Right cardiac atrium (tissue), 5 donors: ENCODE data around the gene XPNPEP1. TPM values are rescaled to one million over a fixed set of nuclear protein-coding genes. Genes with fewer than 3 reads are reported as not detected.

Experiments used
- ATAC-seq, 2 donors: fragments of 200-7000 bp; cut with Tn5 transposase; one replicate each; pipeline versions ENCODE4 v1.8.0 to v1.9.1; 2020; ENCODE audit warnings: moderate library complexity in 2 of 2, mild to moderate bottlenecking in 1 of 2
- DNase-seq, 3 donors: peaks; one replicate each; pipeline ENCODE4 v3.0.0-alpha.2; 2020
- H3K27ac ChIP-seq: one replicate; pipeline ENCODE4 v1.5.1; 2013; ENCODE audit warnings: mild to moderate bottlenecking, low read length, control low read depth, moderate library complexity
- H3K27me3 ChIP-seq: one replicate; pipeline ENCODE4 v1.6.1; 2013; ENCODE audit not compliant: control insufficient read depth, insufficient read depth
- H3K4me1 ChIP-seq: one replicate; pipeline ENCODE4 v1.6.1; 2013; ENCODE audit warnings: low read length; ENCODE audit not compliant: control insufficient read depth, insufficient read depth
- H3K4me3 ChIP-seq: one replicate; pipeline ENCODE4 v1.5.1; 2013; ENCODE audit warnings: low read length, control low read depth
- H3K9me3 ChIP-seq: one replicate; pipeline ENCODE4 v1.6.1; 2013; ENCODE audit warnings: low read length; ENCODE audit not compliant: control insufficient read depth
- WGBS: extraction: QIAGEN DNeasy Blood & Tissue Kit; methylation state at CpG from one replicate; pipeline ENCODE4 v1.1.7; 2013; 5-methylcytosine and 5-hydroxymethylcytosine counted together
- intact Hi-C, 4 donors: fragments of 100-400 bp; cut with DNase I; formaldehyde crosslinking; loops; one replicate each; pipeline versions ENCODE4 v1.11.0 to v1.14.0; 2022 to 2023
- polyA plus RNA-seq: library from polyadenylated mRNA; stranded (reverse); fragments of 200-250 nt; gene quantifications from one replicate; pipeline ENCODE4 v1.2.3, GENCODE V29; 2013
- total RNA-seq, 4 donors: library from RNA; stranded (reverse); fragmentation: NEBNext Ultra II Directional; extraction: Animal tissue kit (Norgen Biotek cat#: 25700); gene quantifications; one replicate each; pipeline ENCODE4 v1.2.1, GENCODE V29; 2021
- donor health status: healthy with polysubstance abuse.
- donor health status: DM: no; HTN: yes; CAD: no.
- donor health status: DM: no; HTN: no; CAD: no.
- donor health status: DM: no; HTN: yes; CAD: no; lungs with severe emphysema.
- donor health status: DM: yes; HTN: yes; CAD: no.

Gene XPNPEP1
- total and polyA plus RNA-seq, 5 donors = 20.7 to 47.4 (median 38.4) TPM

DNA sequence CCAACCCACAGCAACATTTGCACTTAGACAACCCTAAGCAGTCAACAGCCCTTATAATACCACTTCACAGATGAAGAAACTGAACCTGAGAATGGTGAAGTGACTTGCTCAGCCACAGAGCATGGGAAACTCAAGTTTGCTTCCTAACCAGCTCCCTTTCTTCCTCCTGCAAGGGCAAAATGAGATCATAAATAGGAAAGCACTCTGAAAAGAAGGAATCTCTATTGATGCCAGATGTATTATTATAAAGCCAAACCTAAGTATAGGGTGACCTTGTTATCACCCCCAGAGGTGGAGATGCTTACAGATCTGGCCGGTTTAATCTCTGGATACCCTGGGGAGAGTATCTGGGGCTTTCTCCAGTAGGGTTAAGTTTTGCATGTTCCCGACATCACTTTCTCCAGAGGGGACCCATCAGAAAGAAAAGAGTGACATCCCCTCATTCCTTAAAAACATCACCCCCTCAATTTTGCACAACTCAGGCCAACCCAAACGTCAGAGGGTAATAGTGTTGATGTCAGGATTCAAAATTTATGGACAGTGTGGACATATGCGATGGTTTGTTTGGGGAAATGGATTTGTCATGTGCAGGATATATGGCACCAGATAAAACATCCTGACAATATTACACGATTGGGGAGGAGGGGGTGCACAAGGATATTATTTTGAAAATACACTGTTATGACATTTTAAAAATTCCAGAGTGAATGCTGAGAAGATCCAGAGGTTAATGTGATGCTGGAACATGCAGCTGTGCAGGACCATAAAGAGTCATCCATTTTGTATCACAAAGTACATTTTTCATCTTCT is 24.0 kb upstream of the XPNPEP1 start:
- ATAC-seq = no peak
- Histone ChIP-seq H3K27ac (no peak overlapping the region), H3K27me3 (no peaks in the 10 kb centered on the region), H3K4me3 (no peak overlapping the region), H3K9me3 (no peaks in the 10 kb centered on the region), H3K4me1 (no peaks in the 10 kb centered on the region)
- intact Hi-C loops = no loop called here
- no peak for DNase-seq
- WGBS = 58% methylated on average over 5 of the region's 5 CpGs

DNA sequence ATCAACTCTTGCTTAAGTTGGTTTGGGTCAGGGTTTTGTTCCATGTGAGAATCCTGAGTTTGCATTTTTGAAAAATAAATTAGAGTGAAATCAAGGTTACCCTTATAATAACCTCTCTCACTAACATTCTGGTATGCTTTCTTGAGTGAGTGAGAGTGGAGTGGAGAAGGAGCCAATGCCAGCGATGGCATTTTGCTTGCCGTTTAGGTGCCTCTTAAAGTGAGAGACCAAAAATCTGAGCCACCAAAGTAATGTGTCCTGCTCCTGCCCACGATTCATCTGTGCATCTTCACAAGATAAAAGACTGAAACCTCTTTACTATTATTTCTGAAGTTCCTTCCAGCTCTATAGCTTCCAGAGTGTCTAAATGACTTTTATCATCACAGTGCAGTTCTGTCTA is 23.4 kb upstream of the XPNPEP1 start:
- DNase-seq = no peak
- H3K4me1 ChIP-seq = no peaks in the 10 kb centered on the region
- H3K27me3 ChIP-seq = no peaks in the 10 kb centered on the region
- H3K9me3 ChIP-seq = no peaks in the 10 kb centered on the region
- ATAC-seq = no peak
- intact Hi-C loops = no loop called here
- 73% methylated on average over 3 of the region's 3 CpGs for WGBS
- no peak overlapping the region for H3K27ac ChIP-seq
- no peak overlapping the region for H3K4me3 ChIP-seq

DNA sequence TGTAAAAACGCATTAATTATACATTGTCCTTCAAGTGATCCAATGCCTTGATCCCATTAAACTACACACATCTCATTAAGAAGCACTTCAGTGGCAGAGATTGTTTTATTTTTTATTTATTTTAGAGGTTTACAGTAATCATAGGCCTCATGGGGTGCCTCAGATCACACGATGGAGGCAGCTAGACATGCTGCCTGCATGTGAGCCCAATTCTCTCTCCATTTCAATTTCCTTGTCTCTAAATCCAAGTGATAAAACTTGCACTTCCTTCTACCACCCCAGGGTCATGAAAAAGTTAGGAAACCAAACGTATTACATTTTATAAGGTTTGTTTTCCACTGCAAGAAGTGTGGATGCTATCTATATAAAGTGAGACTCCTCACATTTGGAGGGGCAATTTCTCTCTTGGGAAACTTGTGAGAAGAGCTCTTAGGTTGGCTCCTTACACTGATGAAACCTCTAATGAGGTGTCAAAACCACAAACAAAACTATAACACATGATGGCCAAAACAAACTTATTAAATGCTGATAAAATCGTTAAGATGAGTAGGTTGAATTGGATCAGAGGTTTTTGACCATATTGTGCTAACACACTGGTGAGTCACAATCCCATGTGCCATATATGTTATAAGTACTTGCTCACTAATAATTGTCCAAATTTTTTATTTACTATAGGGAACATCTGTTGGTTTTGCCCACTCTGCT is 22.3 kb upstream of the XPNPEP1 start:
- Histone ChIP-seq H3K4me1 (no peaks in the 10 kb centered on the region), H3K9me3 (no peaks in the 10 kb centered on the region), H3K27me3 (no peaks in the 10 kb centered on the region), H3K4me3 (no peak overlapping the region), H3K27ac (no peak overlapping the region)
- intact Hi-C loops = no loop called here
- no peak for DNase-seq
- 58% methylated on average over 4 of the region's 4 CpGs for WGBS
- no peak for ATAC-seq

DNA sequence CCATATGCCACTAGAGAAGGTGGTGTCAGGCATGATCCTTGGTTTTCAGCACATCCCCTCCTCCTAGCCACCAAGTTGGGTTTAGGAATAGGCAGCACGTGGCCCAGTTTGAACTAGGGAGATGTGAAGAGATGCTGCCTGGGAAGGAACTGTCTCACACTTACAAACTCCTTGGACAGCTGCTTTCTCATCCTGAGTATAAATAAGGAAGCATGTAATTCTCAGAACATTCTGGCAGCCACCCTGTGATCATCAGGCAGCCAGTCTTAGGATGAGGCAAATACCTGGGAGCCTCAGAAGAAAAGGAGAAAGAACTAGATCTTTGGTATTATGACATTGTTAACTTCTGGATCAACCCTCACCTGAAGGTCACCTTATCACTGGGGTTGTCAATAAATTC is 21.3 kb upstream of the XPNPEP1 start:
- DNase-seq (no peak), ATAC-seq (no peak)
- Histone ChIP-seq H3K9me3 (no peaks in the 10 kb centered on the region), H3K27me3 (no peaks in the 10 kb centered on the region), H3K4me1 (no peaks in the 10 kb centered on the region), H3K27ac (no peak overlapping the region), H3K4me3 (no peak overlapping the region)
- 58% methylated on average over 1 of the region's 1 CpG for WGBS
- intact Hi-C loops = no loop called here

DNA sequence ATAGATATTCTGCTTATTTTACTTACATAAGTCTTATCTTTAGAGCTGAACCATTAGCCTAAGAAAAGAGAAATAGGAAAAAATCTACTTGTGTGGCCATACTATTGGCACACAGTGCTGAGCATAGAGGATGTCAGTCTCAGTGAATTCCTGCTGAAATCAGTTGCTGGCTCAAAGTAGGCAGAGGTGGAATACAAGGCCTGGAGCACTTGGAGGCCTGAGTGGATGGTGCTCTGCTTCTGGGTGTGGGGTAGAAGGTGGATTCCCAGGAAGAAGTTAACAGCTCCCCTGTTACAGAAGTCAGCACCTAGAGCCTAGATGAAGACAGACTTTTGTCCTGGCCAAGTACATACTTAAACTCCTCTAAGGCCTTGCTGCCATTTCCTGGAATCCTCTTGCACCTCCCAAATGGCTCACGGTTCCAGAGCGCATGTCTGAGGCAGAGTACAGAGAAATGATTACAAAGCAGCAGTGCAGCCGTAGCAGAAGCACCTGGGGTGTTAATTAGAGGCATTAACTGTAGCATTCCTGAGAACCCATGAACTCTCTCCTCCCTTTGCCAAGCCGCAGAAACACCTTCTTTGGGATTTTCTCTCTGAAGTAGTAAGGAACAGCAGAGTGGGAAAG is 18.0 kb upstream of the XPNPEP1 start:
- ATAC-seq (no peak), DNase-seq (no peak)
- Histone ChIP-seq H3K27me3 (no peaks in the 10 kb centered on the region), H3K27ac (no peak overlapping the region), H3K4me1 (no peaks in the 10 kb centered on the region), H3K9me3 (no peaks in the 10 kb centered on the region), H3K4me3 (no peak overlapping the region)
- 67% methylated on average over 4 of the region's 4 CpGs for WGBS
- intact Hi-C loops = no loop called here

DNA sequence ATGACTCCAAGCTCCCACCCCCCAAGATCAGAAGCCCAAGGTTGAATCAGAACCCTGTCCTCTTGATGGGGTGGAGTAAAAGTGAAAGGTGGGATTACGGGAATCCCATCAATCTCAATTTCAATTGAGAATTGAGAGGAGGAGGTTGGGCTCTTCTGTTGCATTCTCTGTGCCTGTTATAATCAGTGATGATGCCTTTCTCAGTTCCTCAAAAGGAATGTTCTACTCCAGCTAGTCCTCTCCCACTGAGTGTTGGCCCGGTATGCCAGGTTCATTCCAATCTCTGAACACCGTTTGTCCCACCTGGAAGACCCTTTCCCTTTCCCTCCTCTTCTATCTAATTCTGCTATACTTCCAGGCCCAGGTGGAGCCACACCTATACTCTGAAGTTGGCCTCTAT is 17.2 kb upstream of the XPNPEP1 start:
- H3K27me3 ChIP-seq = no peaks in the 10 kb centered on the region
- DNase-seq (no peak), ATAC-seq (no peak)
- no peak overlapping the region for H3K4me3 ChIP-seq
- H3K9me3 ChIP-seq = no peaks in the 10 kb centered on the region
- no peak overlapping the region for H3K27ac ChIP-seq
- intact Hi-C loops = no loop called here
- 96% methylated on average over 3 of the region's 3 CpGs for WGBS
- H3K4me1 ChIP-seq = no peaks in the 10 kb centered on the region

DNA sequence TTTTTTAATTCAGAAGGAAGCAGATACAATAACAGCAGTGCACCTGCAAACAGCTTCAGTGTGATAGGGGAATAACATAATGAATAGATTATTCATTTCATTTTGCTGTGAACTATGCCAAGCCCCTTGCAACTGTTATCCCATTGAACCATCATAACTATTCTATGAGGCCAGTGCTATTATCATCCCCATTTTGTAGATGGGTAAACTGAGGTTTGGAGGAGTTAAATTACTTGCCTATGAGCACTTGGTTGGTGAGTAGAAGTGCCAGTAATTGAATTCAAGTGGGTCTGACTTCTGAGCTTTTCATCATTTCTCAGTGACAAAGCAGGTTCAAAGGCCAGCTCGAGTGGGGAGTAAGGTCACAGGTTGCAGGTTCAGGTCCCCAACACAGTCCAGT is 16.8 kb upstream of the XPNPEP1 start:
- H3K27ac ChIP-seq = no peak overlapping the region
- intact Hi-C loops = no loop called here
- 90% methylated on average over 1 of the region's 1 CpG for WGBS
- no peaks in the 10 kb centered on the region for H3K9me3 ChIP-seq
- ATAC-seq (no peak), DNase-seq (no peak)
- H3K4me1 ChIP-seq = peaks cover 1% of the 10 kb centered on the region
- no peak overlapping the region for H3K4me3 ChIP-seq
- H3K27me3 ChIP-seq = no peaks in the 10 kb centered on the region

DNA sequence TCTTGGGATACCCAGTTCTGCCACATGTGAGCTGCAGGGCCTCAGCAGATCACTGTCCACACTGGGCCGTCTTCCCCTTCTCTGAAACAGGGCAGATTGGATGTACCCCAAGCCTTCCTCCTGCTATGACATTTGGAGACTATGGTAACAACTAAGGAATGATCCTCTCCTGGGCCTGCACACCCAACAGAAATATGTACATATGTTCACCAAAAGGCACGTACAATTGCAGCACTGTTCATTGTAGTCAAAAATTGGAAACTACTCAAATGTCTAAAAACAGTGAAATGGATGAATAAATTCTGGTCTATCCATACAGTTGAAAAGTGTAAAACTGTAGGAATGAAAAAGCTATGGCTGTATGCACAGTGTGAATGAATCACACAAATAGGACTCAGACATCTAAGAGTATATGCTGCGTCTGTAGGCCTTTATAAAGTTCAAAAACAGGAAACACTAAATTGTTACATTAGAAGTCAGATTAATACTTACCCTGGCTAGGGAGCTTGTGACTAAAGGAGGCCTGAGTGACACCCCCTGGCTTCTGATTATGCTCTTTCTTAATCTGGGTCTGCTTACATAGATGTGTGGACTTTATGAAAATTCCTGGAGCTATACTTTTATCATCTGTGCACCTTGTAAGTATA is 16.1 kb upstream of the XPNPEP1 start:
- 79% methylated on average over 3 of the region's 3 CpGs for WGBS
- intact Hi-C loops = no loop called here

DNA sequence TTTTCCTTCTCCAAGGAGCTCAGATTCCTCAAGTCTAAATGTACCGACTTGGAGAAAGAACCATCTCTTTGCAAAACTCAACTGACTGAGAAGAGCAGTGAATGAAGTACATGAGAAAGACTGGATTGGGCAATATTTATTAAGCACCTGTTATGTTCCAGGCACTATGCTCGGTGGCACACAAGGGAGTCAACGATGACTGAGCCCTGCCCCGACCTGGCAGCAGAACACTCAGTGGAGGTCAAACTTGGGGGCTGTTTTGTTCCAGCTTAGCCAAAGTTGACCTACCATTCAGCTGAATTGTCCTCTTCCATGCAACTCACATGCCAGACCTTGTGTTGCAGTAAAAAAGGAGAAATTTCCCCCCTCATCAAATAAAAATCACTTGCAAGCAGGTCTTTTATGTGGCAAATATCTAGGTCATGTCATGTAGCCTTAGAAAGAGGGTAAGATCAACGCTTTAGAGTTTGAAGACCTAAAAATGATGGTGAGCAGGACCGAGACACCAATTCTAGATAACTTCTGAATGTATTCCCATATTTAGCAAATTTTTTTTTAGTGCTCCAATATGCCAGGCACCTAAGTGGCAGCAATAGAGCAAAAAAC is 14.3 kb upstream of the XPNPEP1 start:
- DNase-seq (no peak), ATAC-seq (no peak)
- intact Hi-C loops = no loop called here
- Histone ChIP-seq H3K4me3 (no peak overlapping the region), H3K27ac (no peak overlapping the region), H3K27me3 (no peaks in the 10 kb centered on the region), H3K9me3 (no peaks in the 10 kb centered on the region), H3K4me1 (peaks cover 8% of the 10 kb centered on the region)
- WGBS = 96% methylated on average over 6 of the region's 6 CpGs

More for the DNA sequence above, 16.1 kb upstream of the XPNPEP1 start:
- Histone ChIP-seq H3K4me1 (peaks cover 6% of the 10 kb centered on the region), H3K27ac (no peak overlapping the region), H3K9me3 (no peaks in the 10 kb centered on the region), H3K4me3 (no peak overlapping the region), H3K27me3 (no peaks in the 10 kb centered on the region)
- ATAC-seq = no peak
- no peak for DNase-seq

DNA sequence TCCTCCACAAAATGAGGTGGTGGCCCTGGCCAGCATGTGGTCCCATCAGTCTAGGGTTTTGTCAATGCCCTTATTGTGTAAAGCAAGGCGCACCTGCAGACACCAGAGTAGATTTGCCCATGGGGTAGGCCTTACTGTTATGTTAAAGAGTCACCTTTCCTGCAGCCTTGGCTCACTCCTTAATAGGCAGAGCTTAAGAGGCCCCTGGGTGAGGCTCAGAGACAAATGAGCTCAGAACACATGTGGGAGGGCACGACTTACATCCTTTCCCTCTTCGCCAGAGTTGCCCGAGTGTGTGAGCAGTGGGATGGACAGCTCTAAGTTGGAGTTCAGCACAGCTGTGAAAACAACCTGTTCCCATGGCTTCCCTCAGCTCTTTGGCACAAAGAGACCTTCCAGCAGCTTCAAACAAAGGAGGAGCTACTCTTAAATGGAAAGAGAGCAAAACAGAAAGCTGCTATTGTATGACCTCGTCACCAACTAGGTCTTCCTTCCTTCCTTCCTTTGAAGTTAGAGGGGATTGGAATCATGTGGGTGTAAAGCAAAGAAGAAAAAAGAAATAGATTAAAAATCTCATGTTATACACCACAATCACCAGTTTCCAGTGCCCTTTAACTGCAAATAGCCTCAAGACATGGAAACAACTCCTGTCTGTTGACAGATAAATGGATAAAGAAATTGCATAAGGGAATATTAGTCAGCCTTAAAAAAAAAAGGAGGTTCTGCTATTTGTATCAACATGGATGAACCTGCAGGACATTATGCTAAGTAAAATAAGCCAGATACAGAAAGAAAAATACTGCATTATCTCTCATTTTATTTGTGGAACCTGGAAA is 11.9 kb upstream of the XPNPEP1 start:
- Histone ChIP-seq H3K4me3 (no peak overlapping the region), H3K27ac (peak overlapping the region; percentile 25), H3K4me1 (peaks cover 8% of the 10 kb centered on the region), H3K27me3 (no peaks in the 10 kb centered on the region), H3K9me3 (no peaks in the 10 kb centered on the region)
- intact Hi-C loops = no loop called here
- DNase-seq (peak; percentile 32 to 59 (median 51)), ATAC-seq (peak; percentile 77 to 95)
- WGBS = 36% methylated on average over 5 of the region's 5 CpGs
